Heart right ventricle (tissue), 16 donors: Measurements from ENCODE around the gene FYTTD1. TPM values are rescaled to one million over a fixed set of nuclear protein-coding genes. Genes with fewer than 3 reads are reported as not detected.
"Not testable (repeated sequence)": the region's sequence is repeated elsewhere in the genome, so short reads cannot be mapped to it uniquely, and the experiment has no call there.

Experiments used
- ATAC-seq, 8 donors: fragments of 200-7000 bp; cut with Tn5 transposase; one replicate each; pipeline ENCODE4 v1.9.1; 2020; ENCODE audit warnings: mild to moderate bottlenecking in 8 of 8, moderate library complexity in 8 of 8, moderate number of reproducible peaks in 1 of 8
- DNase-seq, 2 donors: peaks; one replicate each; pipeline ENCODE4 v3.0.0-alpha.2; 2020
- H3K27ac ChIP-seq, 10 donors: fragments of 200-600 bp; sonication (generic) in 2 of 10; one replicate each; pipeline versions ENCODE4 v1.5.0 to v1.8.0; 2020 to 2022; ENCODE audit warnings: mild to moderate bottlenecking in 3 of 10
- H3K27me3 ChIP-seq, 7 donors: fragments of 200-600 bp; one replicate each; pipeline ENCODE4 v1.8.0; 2021 to 2022; ENCODE audit warnings: mild to moderate bottlenecking in 2 of 7
- H3K36me3 ChIP-seq, 9 donors: fragments of 200-600 bp; sonication (generic) in 1 of 9; one replicate each; pipeline versions ENCODE4 v1.5.0 to v1.8.0; 2020 to 2022; ENCODE audit warnings: mild to moderate bottlenecking in 2 of 9
- H3K4me1 ChIP-seq, 9 donors: fragments of 200-600 bp; sonication (generic) in 1 of 9; one replicate each; pipeline versions ENCODE4 v1.5.0 to v1.8.0; 2020 to 2022; ENCODE audit warnings: mild to moderate bottlenecking in 4 of 9
- H3K4me3 ChIP-seq, 10 donors: fragments of 200-600 bp; sonication (generic) in 2 of 10; one replicate each; pipeline versions ENCODE4 v1.5.0 to v1.8.0; 2020 to 2022; ENCODE audit warnings: mild to moderate bottlenecking in 7 of 10, moderate library complexity in 2 of 10
- H3K9me3 ChIP-seq, 11 donors: fragments of 200-600 bp in 10 of 11; sonication (generic) in 2 of 11; one replicate each; pipeline versions ENCODE4 v1.5.0 to v1.8.0; 2013 to 2022; ENCODE audit warnings: mild to moderate bottlenecking in 2 of 11, control low read depth in 1 of 11, moderate library complexity in 1 of 11
- CTCF ChIP-seq, 9 donors: fragments of 200-600 bp; sonication (generic) in 2 of 9; IDR thresholded peaks; one replicate each; pipeline versions ENCODE4 v1.5.0 to v1.8.0; 2021 to 2022; ENCODE audit warnings: antibody characterized with exemption in 9 of 9, mild to moderate bottlenecking in 5 of 9, moderate library complexity in 1 of 9
- WGBS, 2 donors: extraction: QIAGEN DNeasy Blood & Tissue Kit; methylation state at CpG; one replicate each; pipeline ENCODE4 v1.1.7; 2013; ENCODE audit warnings: inconsistent platforms in 1 of 2; 5-methylcytosine and 5-hydroxymethylcytosine counted together
- intact Hi-C, 10 donors: fragments of 100-400 bp; cut with DNase I; formaldehyde crosslinking; loops; one replicate each; pipeline versions ENCODE4 v1.11.1 to v1.14.2; 2022
- polyA plus RNA-seq, 2 donors: library from polyadenylated mRNA; stranded (reverse); fragments of 200-250 nt; gene quantifications; one replicate each; pipeline ENCODE4 v1.2.3, GENCODE V29; 2013
- total RNA-seq, 10 donors: library from RNA; stranded (reverse); fragmentation: NEBNext Ultra II Directional in 3 of 10; extraction: Animal tissue kit (Norgen Biotek cat#: 25700) in 3 of 10; gene quantifications; one replicate each; pipeline versions ENCODE4 v1.2.1 to v1.2.4, GENCODE V29; 2021 to 2023
- donor health status: Arrhythmogenic right ventricular cardiomyopathy.
- donor health status: ischemic (EF 13 %, LVEDD 7.1; RV severe dilation, severe dysfunction).
- donor health status: healthy with polysubstance abuse.
- donor health status: DM: no; HTN: yes; CAD: no.
- donor health status: DM: no; HTN: no; CAD: no.
- donor health status: ischemic (EF 25% LVEDD 6.9; RV normal size, moderate dysfunction).
- donor health status: ischemic (EF 25% LVEDD 5.7; RV mildly dilated, moderate dysfunction).
- donor health status: healthy.
- donor health status: DM: yes; HTN: yes; CAD: no.
- donor health status: Ischemic cardiomyopathy.
- donor health status: ischemic (EF 35%, LVEDD 5.7; RV mildly dilated, moderate dysfunction).
- donor health status: nonischemic (EF 11% LVEDD 7.7; RV severe dilation, severe dysfunction).
- donor health status: DM: yes; HTN: yes; CAD: no.
- donor health status: PGD.
- donor health status: ischemic (EF 29% LVEDD 5.4; RV normal size, mild dysfunction).
- donor health status: nonischemic (EF 23%, LVEDD 6.1; RV moderate dilation, normal function).

The FYTTD1 gene
- total and polyA plus RNA-seq, 12 donors: 16.5 to 111 (median 77.9) TPM

GRCh38 chr3:197728487-197728886 is 21.2 kb upstream of the FYTTD1 start:
- H3K36me3 ChIP-seq: peaks cover 0 to 6% (median 0%) of the 10 kb centered on the region in 9 donors
- DNase-seq (no peak), ATAC-seq (peak in 2 of 8 donors; percentile 28 to 38)
- 87 to 89% methylated on average over 8 of the region's 8 CpGs for WGBS, 2 donors
- peaks cover 0 to 1% (median 0%) of the 10 kb centered on the region in 11 donors for H3K9me3 ChIP-seq
- H3K4me3 ChIP-seq: no peak overlapping the region
- H3K27ac ChIP-seq: peak overlapping the region in 1 of 10 donors; percentile 21
- H3K4me1 ChIP-seq: peaks cover 0 to 25% (median 0%) of the 10 kb centered on the region in 9 donors
- no peak for TF ChIP-seq CTCF (IDR thresholded peaks at IDR 0.05)
- H3K27me3 ChIP-seq: no peaks in the 10 kb centered on the region
- intact Hi-C loops: no loop called here

DNA sequence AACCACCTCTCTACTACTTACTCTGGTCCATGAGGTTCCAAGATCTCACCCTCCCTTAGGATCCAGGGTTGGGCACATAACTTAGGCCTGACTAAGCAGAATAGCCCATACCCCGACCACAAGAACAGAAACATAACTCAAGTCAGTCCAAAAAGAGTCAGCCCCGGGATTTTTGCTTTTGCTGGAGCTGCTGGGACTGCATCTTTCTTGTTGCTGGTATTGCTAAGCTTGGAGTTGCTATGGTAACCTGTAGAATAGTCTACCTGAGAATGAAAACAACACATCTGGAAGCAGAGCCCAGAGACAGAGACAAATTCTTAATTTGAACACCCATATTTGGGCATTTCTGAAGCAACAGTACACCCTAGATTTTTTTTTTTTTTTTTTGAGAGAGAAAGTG is 19.5 kb upstream of the FYTTD1 start:
- no peak overlapping the region for H3K27ac ChIP-seq
- peaks cover 0 to 24% (median 6%) of the 10 kb centered on the region in 9 donors for H3K4me1 ChIP-seq
- WGBS, 2 donors: 80 to 92% methylated on average over 2 of the region's 2 CpGs
- peaks cover 0 to 10% (median 0%) of the 10 kb centered on the region in 9 donors for H3K36me3 ChIP-seq
- H3K4me3 ChIP-seq: no peak overlapping the region
- no peaks in the 10 kb centered on the region for H3K27me3 ChIP-seq
- no peaks in the 10 kb centered on the region for H3K9me3 ChIP-seq
- ATAC-seq: no peak
- no peak for TF ChIP-seq CTCF (IDR thresholded peaks at IDR 0.05)
- intact Hi-C loops: no loop called here
- DNase-seq: no peak

DNA sequence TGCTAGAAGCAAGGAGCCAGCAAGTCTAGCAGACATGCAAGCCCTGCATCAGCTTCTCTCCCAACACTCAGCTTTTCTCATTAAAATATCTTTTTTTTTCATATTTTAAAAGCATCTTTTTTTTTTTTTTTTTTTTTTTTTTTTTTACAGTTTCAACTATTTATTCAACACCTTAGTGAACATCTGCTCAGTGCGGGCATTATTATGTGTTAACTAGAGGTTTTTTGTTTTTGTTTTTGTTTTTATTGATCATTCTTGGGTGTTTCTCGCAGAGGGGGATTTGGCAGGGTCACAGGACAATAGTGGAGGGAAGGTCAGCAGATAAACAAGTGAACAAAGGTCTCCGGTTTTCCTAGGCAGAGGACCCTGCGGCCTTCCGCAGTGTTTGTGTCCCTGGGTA is 18.9 kb upstream of the FYTTD1 start:
- H3K27ac ChIP-seq, intact Hi-C loops, H3K36me3 ChIP-seq, H3K4me3 ChIP-seq, DNase-seq, H3K9me3 ChIP-seq, ATAC-seq, H3K27me3 ChIP-seq: not testable (repeated sequence)
- H3K4me1 ChIP-seq: peaks cover 2 to 30% (median 12%) of the 10 kb centered on the region in 9 donors
- 94 to 96% methylated on average over 2 of the region's 5 CpGs for WGBS, 2 donors

DNA sequence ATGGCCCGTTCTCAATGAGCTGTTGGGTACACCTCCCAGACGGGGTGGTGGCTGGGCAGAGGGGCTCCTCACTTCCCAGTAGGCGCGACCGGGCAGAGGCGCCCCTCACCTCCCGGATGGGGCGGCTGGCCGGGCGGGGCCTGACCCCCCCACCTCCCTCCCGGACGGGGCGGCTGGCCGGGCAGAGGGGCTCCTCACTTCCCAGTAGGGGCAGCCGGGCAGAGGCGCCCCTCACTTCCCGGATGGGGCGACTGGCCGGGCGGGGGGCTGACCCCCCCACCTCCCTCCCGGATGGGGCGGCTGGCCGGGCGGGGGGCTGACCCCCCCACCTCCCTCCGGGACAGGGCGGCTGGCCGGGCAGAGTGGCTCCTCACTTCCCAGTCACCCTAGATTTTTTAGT is 18.2 kb upstream of the FYTTD1 start:
- WGBS, 2 donors: 96% methylated on average over 21 to 24 of the region's 27 CpGs
- H3K36me3 ChIP-seq, H3K27ac ChIP-seq, H3K27me3 ChIP-seq, DNase-seq, ATAC-seq, H3K9me3 ChIP-seq, H3K4me3 ChIP-seq, intact Hi-C loops: not testable (repeated sequence)
- H3K4me1 ChIP-seq: peaks cover 5 to 33% (median 15%) of the 10 kb centered on the region in 9 donors

GRCh38 chr3:197733042-197733441 is 16.6 kb upstream of the FYTTD1 start:
- no peaks in the 10 kb centered on the region for H3K9me3 ChIP-seq
- DNase-seq (no peak), ATAC-seq (no peak)
- H3K27me3 ChIP-seq: no peaks in the 10 kb centered on the region
- H3K4me3 ChIP-seq: no peak overlapping the region
- no peak overlapping the region for H3K27ac ChIP-seq
- H3K36me3 ChIP-seq: peaks cover 0 to 5% (median 0%) of the 10 kb centered on the region in 9 donors
- intact Hi-C loops: no loop called here
- 98% methylated on average over 4 of the region's 4 CpGs for WGBS, 2 donors
- peaks cover 5 to 40% (median 23%) of the 10 kb centered on the region in 9 donors for H3K4me1 ChIP-seq
- TF ChIP-seq CTCF (IDR thresholded peaks at IDR 0.05): no peak
